ENCODE results near the gene CLCN7.
A peak's percentile ranks its signal among the peaks of the same experiment; 100 is the strongest.

Gene CLCN7

GRCh38 chr16:1508494-1509187, 33.8 kb upstream of the CLCN7 start:
- Mint-ChIP-seq H3K4me3 (no peak overlapping the region), H3K27me3 (no peaks in the 10 kb centered on the region), H3K9me3 (ENCODE audit: low read depth) (no peaks in the 10 kb centered on the region), H3K4me1 (ENCODE audit: low read depth) (no peaks in the 10 kb centered on the region), H3K36me3 (no peaks in the 10 kb centered on the region), H3K27ac (no peak overlapping the region)

- H3K36me3 Mint-ChIP-seq = no peaks in the 10 kb centered on the region
- H3K9me3 Mint-ChIP-seq (ENCODE audit: low read depth) = no peaks in the 10 kb centered on the region
- H3K4me3 Mint-ChIP-seq = no peak overlapping the region
- no peak overlapping the region for H3K27ac Mint-ChIP-seq
- H3K4me1 Mint-ChIP-seq (ENCODE audit: low read depth) = no peaks in the 10 kb centered on the region
- no peaks in the 10 kb centered on the region for H3K27me3 Mint-ChIP-seq
These were observed 31.8 kb upstream of the CLCN7 start for GRCh38 chr16:1506494-1507213.

GRCh38 chr16:1505912-1506311, 31.1 kb upstream of the CLCN7 start:
- H3K27ac Mint-ChIP-seq = no peak overlapping the region
- no peaks in the 10 kb centered on the region for H3K27me3 Mint-ChIP-seq
- H3K36me3 Mint-ChIP-seq = no peaks in the 10 kb centered on the region
- H3K4me3 Mint-ChIP-seq = no peak overlapping the region
- H3K9me3 Mint-ChIP-seq (ENCODE audit: low read depth) = no peaks in the 10 kb centered on the region
- H3K4me1 Mint-ChIP-seq (ENCODE audit: low read depth) = no peaks in the 10 kb centered on the region

- H3K36me3 Mint-ChIP-seq = no peaks in the 10 kb centered on the region
- no peaks in the 10 kb centered on the region for H3K4me1 Mint-ChIP-seq (ENCODE audit: low read depth)
- H3K27me3 Mint-ChIP-seq = no peaks in the 10 kb centered on the region
- no peaks in the 10 kb centered on the region for H3K9me3 Mint-ChIP-seq (ENCODE audit: low read depth)
- H3K27ac Mint-ChIP-seq = no peak overlapping the region
- H3K4me3 Mint-ChIP-seq = no peak overlapping the region
These were observed 30.4 kb upstream of the CLCN7 start for GRCh38 chr16:1505073-1505844.

- Mint-ChIP-seq H3K27me3 (no peaks in the 10 kb centered on the region), H3K4me1 (ENCODE audit: low read depth) (no peaks in the 10 kb centered on the region), H3K9me3 (ENCODE audit: low read depth) (no peaks in the 10 kb centered on the region), H3K27ac (no peak overlapping the region), H3K36me3 (no peaks in the 10 kb centered on the region), H3K4me3 (no peak overlapping the region)
These were observed 28.5 kb upstream of the CLCN7 start for GRCh38 chr16:1503110-1503955.

- Mint-ChIP-seq H3K27ac (no peak overlapping the region), H3K4me1 (ENCODE audit: low read depth) (no peaks in the 10 kb centered on the region), H3K36me3 (no peaks in the 10 kb centered on the region), H3K9me3 (ENCODE audit: low read depth) (no peaks in the 10 kb centered on the region), H3K27me3 (no peaks in the 10 kb centered on the region), H3K4me3 (no peak overlapping the region)
These were observed 27.5 kb upstream of the CLCN7 start for GRCh38 chr16:1502092-1503004.

GRCh38 chr16:1501630-1502029, 26.8 kb upstream of the CLCN7 start:
- Mint-ChIP-seq H3K4me3 (no peak overlapping the region), H3K36me3 (no peaks in the 10 kb centered on the region), H3K9me3 (ENCODE audit: low read depth) (no peaks in the 10 kb centered on the region), H3K4me1 (ENCODE audit: low read depth) (no peaks in the 10 kb centered on the region), H3K27ac (no peak overlapping the region), H3K27me3 (no peaks in the 10 kb centered on the region)

- Mint-ChIP-seq H3K27me3 (no peaks in the 10 kb centered on the region), H3K4me1 (ENCODE audit: low read depth) (no peaks in the 10 kb centered on the region), H3K4me3 (no peak overlapping the region), H3K36me3 (no peaks in the 10 kb centered on the region), H3K9me3 (ENCODE audit: low read depth) (no peaks in the 10 kb centered on the region), H3K27ac (no peak overlapping the region)
These were observed 25.8 kb upstream of the CLCN7 start for GRCh38 chr16:1500465-1501150.

- Mint-ChIP-seq H3K27ac (no peak overlapping the region), H3K4me3 (no peak overlapping the region), H3K27me3 (no peaks in the 10 kb centered on the region), H3K4me1 (ENCODE audit: low read depth) (no peaks in the 10 kb centered on the region), H3K36me3 (no peaks in the 10 kb centered on the region), H3K9me3 (ENCODE audit: low read depth) (no peaks in the 10 kb centered on the region)
These were observed 25.1 kb upstream of the CLCN7 start for GRCh38 chr16:1499756-1500464.

- Mint-ChIP-seq H3K4me3 (no peak overlapping the region), H3K36me3 (no peaks in the 10 kb centered on the region), H3K4me1 (ENCODE audit: low read depth) (peaks cover 1% of the 10 kb centered on the region), H3K27ac (no peak overlapping the region), H3K9me3 (ENCODE audit: low read depth) (no peaks in the 10 kb centered on the region), H3K27me3 (no peaks in the 10 kb centered on the region)
These were observed 24.3 kb upstream of the CLCN7 start for GRCh38 chr16:1498899-1499676.

- H3K9me3 Mint-ChIP-seq (ENCODE audit: low read depth) = no peaks in the 10 kb centered on the region
- H3K27me3 Mint-ChIP-seq = no peaks in the 10 kb centered on the region
- no peak overlapping the region for H3K4me3 Mint-ChIP-seq
- H3K27ac Mint-ChIP-seq = no peak overlapping the region
- H3K4me1 Mint-ChIP-seq (ENCODE audit: low read depth) = peaks cover 11% of the 10 kb centered on the region
- H3K36me3 Mint-ChIP-seq = no peaks in the 10 kb centered on the region
These were observed 22.3 kb upstream of the CLCN7 start for GRCh38 chr16:1497014-1497598.

- peak overlapping the region; percentile 20 for H3K4me3 Mint-ChIP-seq
- H3K9me3 Mint-ChIP-seq (ENCODE audit: low read depth) = no peaks in the 10 kb centered on the region
- H3K36me3 Mint-ChIP-seq = no peaks in the 10 kb centered on the region
- no peaks in the 10 kb centered on the region for H3K27me3 Mint-ChIP-seq
- H3K27ac Mint-ChIP-seq = no peak overlapping the region
- H3K4me1 Mint-ChIP-seq (ENCODE audit: low read depth) = peaks cover 11% of the 10 kb centered on the region
These were observed 21.6 kb upstream of the CLCN7 start for GRCh38 chr16:1496464-1496863.

Data from activated naive CD8-positive, alpha-beta T cell (primary cell).